ENCODE data around the gene RNU6-9. TPM values are rescaled to one million over a fixed set of nuclear protein-coding genes. Genes with fewer than 3 reads are reported as not detected.
A peak's percentile ranks its signal among the peaks of the same experiment; 100 is the strongest.

The RNU6-9 gene
- total and polyA plus RNA-seq, 8 donors = not detected

DNA sequence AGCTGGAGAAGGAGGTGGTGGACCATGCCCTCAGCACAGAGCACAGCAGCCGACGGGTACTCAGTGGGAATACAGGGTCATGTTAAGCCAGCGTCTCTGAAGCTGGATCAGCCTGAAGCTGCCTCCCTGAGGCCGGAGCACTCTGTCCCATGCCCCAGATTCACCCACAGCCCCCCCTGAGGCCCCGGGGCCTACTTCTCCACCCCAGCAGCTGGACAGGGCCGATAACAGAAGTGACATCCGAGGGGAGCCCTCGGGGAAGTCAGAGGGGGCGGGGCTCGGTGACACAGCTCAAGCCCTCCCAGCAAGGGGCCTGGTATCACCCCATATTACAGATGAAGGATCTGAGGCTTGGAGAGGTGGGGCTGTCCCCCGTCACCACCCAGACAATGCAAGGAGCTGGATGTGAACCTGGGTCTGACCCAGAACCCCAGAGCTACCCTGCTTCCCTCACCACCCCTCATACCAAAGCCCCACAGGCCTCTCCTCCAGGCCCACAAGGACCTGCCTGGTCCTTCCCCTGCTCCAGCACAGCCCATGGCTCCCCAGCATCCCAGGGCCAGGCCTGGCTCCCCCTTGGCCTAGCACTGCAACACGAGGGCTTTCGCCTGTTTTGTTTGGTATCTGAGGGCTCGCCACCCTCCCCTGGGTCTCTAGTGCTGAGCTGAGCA, 14.0 kb downstream of the RNU6-9 start:
- ATAC-seq (no peak), FAIRE-seq (no peak), DNase-seq (no peak)
- H3K27me3 ChIP-seq = no peaks in the 10 kb centered on the region
- no peak overlapping the region for H3K4me3 ChIP-seq
- peak overlapping the region in 1 of 4 donors; percentile 12 for H3K27ac ChIP-seq
- H3K9me3 ChIP-seq = no peaks in the 10 kb centered on the region
- peaks cover 0 to 17% (median 0%) of the 10 kb centered on the region in 3 donors for H3K4me1 ChIP-seq
- WGBS, 2 donors = 85 to 89% methylated on average over 14 of the region's 14 CpGs
- TF ChIP-seq CTCF (IDR thresholded peaks at IDR 0.05) = no peak
- H3K36me3 ChIP-seq = no peaks in the 10 kb centered on the region
- intact Hi-C loops (cut with DNase I) = loop anchor here in 1 of 3 donors (5.0 kb wide), 1 partner anchor 40 kb away; no protein-coding TSS in a partner anchor

DNA sequence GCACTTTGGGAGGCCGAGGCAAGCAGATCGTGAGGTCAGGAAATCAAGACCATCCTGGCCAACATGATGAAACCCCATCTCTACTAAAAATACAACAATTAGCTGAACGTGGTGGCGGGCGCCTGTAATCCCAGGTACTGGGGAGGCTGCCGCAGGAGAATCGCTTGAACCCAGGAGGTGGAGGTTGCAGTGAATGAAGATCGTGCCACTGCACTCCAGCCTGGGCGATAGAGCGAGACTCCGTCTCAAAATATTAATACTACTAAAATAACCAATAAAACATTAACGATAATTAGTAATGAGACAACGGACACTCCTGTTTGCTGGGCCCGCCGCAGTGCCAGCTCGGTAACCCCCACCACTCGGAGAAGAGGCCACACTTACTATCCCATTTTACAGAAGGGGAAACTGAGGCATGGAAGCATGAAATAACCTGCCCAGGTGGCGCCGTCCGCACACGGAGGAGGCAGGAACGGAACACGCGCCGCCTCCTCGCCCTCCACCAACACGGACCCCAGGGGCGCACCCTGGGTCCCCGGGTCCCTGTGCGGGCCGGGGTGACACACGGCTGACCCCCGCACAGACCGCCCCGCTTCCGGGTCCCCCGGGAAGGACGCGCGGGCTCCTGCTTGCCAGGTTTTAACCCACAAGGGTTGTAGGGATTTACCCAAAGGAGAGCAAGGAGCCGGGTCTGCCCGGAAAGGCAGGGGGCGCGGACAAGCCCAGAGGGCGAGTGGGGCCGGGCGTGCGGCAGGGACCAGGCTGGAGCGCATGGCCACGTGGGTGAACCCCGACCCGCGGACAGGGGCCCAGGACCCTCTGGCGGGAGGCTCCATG, 18.1 kb downstream of the RNU6-9 start:
- H3K4me1 ChIP-seq = peaks cover 0 to 17% (median 3%) of the 10 kb centered on the region in 3 donors
- no peak for TF ChIP-seq CTCF (IDR thresholded peaks at IDR 0.05)
- intact Hi-C loops (cut with DNase I) = loop anchor here in 1 of 3 donors (5.0 kb wide), 1 partner anchor 139 kb away; no protein-coding TSS in a partner anchor
- H3K9me3 ChIP-seq = no peaks in the 10 kb centered on the region
- no peak for ATAC-seq
- H3K27me3 ChIP-seq = no peaks in the 10 kb centered on the region
- no peak overlapping the region for H3K4me3 ChIP-seq
- WGBS, 2 donors = 86 to 89% methylated on average over 45 to 54 of the region's 54 CpGs
- no peak for FAIRE-seq
- H3K27ac ChIP-seq = no peak overlapping the region
- H3K36me3 ChIP-seq = no peaks in the 10 kb centered on the region
- peak in 2 of 6 donors; percentile 53 to 82 for DNase-seq

DNA sequence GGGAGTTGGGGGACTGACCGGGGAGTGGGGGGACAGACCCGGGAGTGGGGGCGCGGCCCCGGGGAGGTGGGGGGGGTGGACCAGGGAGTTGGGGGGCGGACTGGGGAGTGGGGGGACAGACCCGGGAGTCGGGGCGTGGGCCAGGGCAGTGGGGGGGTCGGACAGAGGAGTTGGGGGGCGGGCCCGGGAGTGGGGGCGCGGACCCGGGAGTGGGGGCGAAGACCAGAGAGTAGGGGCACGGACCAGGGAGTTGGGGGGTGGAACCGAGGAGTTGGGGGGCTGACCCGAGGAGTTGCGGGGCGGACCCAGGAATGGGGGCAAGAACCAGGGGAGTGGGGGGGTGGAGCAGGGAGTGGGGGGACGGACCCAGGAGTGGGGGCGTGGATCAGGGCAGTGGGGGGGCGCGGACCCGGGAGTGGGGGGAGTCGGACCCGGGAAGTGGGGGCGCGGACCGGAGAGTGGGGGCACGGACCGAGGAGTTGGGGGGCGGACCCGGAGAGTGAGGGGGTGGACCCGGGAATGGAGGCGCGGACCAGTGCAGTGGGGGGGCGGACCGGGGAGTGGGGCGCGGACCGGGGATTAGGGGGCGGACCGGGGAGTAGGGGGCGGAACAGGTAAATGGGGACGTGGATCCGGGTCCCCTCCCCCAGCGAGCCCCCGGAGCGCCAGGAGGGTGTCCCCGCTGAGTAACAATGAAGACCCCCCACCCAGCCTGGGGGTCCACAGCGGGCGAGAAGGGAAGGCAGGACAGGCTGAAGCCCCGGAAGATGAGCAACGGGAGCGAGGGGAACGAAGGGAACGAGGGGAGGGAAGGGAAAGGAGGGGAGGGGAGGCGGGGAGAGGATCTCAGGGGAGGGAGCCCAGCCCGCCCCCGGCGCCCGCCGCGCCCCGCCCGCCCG, 19.1 kb downstream of the RNU6-9 start:
- TF ChIP-seq CTCF (IDR thresholded peaks at IDR 0.05) = no peak
- Histone ChIP-seq H3K27ac (peak overlapping the region; percentile 35 to 92 (median 58)), H3K27me3 (no peaks in the 10 kb centered on the region), H3K36me3 (no peaks in the 10 kb centered on the region), H3K4me1 (peaks cover 7 to 24% (median 10%) of the 10 kb centered on the region in 3 donors), H3K9me3 (no peaks in the 10 kb centered on the region), H3K4me3 (peak overlapping the region; percentile 31 to 71 (median 66))
- ATAC-seq (no peak), FAIRE-seq (no peak), DNase-seq (peak in 2 of 6 donors; percentile 61 to 78)
- intact Hi-C loops (cut with DNase I) = loop anchor here in 1 of 3 donors (5.0 kb wide), 1 partner anchor 140 kb away; no protein-coding TSS in a partner anchor
- WGBS, 2 donors = 8 to 9% methylated on average over 24 to 69 of the region's 69 CpGs

DNA sequence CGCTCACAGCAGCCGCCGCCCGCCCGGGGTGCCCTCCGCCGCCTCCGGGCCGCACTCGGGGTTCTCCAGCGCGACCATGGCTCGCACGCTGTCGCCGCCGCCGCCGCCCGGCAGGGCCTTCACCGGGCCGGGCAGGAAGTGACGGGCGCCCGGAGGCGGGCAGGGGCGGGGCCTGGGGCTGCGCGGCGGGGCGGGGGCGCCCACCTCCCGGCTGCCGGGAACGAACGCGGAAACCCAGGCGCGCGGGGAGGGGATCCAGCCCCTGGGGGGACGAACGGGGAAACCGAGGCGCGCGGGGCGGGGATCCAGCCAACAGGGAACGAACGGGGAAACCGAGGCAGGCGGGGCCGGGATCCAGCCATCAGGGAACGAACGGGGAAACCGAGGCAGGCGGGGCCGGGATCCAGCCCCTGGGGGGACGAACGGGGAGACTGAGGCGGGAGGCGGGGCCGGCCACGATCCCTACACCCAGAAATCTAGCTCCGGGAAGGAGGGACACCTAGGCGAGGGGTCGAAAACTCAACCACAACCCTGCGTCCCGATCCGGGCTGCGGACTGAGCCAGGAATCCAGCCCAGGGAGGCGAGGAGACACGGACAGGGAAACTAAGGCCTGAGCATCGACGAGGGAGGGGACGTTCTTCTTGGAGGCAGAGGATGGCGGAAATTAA, 19.9 kb downstream of the RNU6-9 start, which contains the start of gene R3HDM4:
Gene R3HDM4, minus strand, starts transcription at position 140 of the 669 bp plus-strand sequence. Its CDS starts 62 bp downstream, at position 78.
- peak within 1 kb of the TSS; percentile 70 to 92 (median 85) for H3K27ac ChIP-seq
- FAIRE-seq (no peak), DNase-seq (peak; percentile 74 to 94 (median 84)), ATAC-seq (peak; percentile 75 to 86 (median 79))
- WGBS, 2 donors = 0 to 1% methylated on average over 51 to 76 of the region's 76 CpGs
- no peak for TF ChIP-seq CTCF (IDR thresholded peaks at IDR 0.05)
- no peaks in the 10 kb centered on the region for H3K9me3 ChIP-seq
- intact Hi-C loops (cut with DNase I) = loop anchor here in 1 of 3 donors (5.0 kb wide), 1 partner anchor 141 kb away; no protein-coding TSS in a partner anchor
- H3K27me3 ChIP-seq = peaks cover 0 to 3% (median 0%) of the 10 kb centered on the region in 4 donors
- H3K36me3 ChIP-seq = no peaks in the 10 kb centered on the region
- H3K4me3 ChIP-seq = peak within 1 kb of the TSS; percentile 57 to 71 (median 66)
- H3K4me1 ChIP-seq = peaks cover 8 to 29% (median 15%) of the 10 kb centered on the region in 3 donors

All from pancreas (tissue), 10 donors.